Measurements from ENCODE around the gene GNAT2. TPM values are rescaled to one million over a fixed set of nuclear protein-coding genes. Genes with fewer than 3 reads are reported as not detected.

The GNAT2 gene
- total RNA-seq, 1 donor from 2014 or later = 0.44 TPM

- intact Hi-C loops (cut with micrococcal nuclease) = loop anchor here (1.0 kb wide), 4 partner anchors 11 to 84 kb away; no protein-coding TSS in a partner anchor
- Mint-ChIP-seq H3K27me3 (ENCODE audit: insufficient read depth) (peaks cover 19% of the 10 kb centered on the region), H3K36me3 (ENCODE audit: low read depth) (peaks cover 16% of the 10 kb centered on the region), H3K4me3 (peak within 1 kb of the TSS; percentile 95), H3K9me3 (no peaks in the 10 kb centered on the region), H3K27ac (peak within 1 kb of the TSS; percentile 92), H3K4me1 (ENCODE audit: low read depth) (peaks cover 15% of the 10 kb centered on the region)
- DNase-seq (ENCODE audit: low spot score) = peak; percentile 56
Measured at GRCh38 chr1:109655615-109656519, 36.5 kb upstream of the GNAT2 start, which contains the start of gene GSTM4. Gene GSTM4 (plus strand): TSS chr1:109656099. CDS start chr1:109656390, 291 bp downstream.

GRCh38 chr1:109654519-109654918 lies 35.1 kb upstream of the GNAT2 start:
- Mint-ChIP-seq H3K4me1 (ENCODE audit: low read depth) (peaks cover 15% of the 10 kb centered on the region), H3K27me3 (ENCODE audit: insufficient read depth) (peaks cover 21% of the 10 kb centered on the region), H3K36me3 (ENCODE audit: low read depth) (peaks cover 9% of the 10 kb centered on the region), H3K9me3 (no peaks in the 10 kb centered on the region), H3K4me3 (peak overlapping the region; percentile 95), H3K27ac (no peak overlapping the region)
- intact Hi-C loops (cut with micrococcal nuclease) = no loop called here
- DNase-seq (ENCODE audit: low spot score) = no peak

GRCh38 chr1:109653306-109653705 lies 33.9 kb upstream of the GNAT2 start:
- Mint-ChIP-seq H3K4me1 (ENCODE audit: low read depth) (peaks cover 22% of the 10 kb centered on the region), H3K4me3 (no peak overlapping the region), H3K27me3 (ENCODE audit: insufficient read depth) (peaks cover 26% of the 10 kb centered on the region), H3K9me3 (no peaks in the 10 kb centered on the region), H3K36me3 (ENCODE audit: low read depth) (peaks cover 4% of the 10 kb centered on the region), H3K27ac (no peak overlapping the region)
- no peak for DNase-seq (ENCODE audit: low spot score)
- intact Hi-C loops (cut with micrococcal nuclease) = no loop called here

- intact Hi-C loops (cut with micrococcal nuclease) = no loop called here
- H3K27me3 Mint-ChIP-seq (ENCODE audit: insufficient read depth) = peaks cover 26% of the 10 kb centered on the region
- H3K27ac Mint-ChIP-seq = no peak overlapping the region
- H3K36me3 Mint-ChIP-seq (ENCODE audit: low read depth) = peaks cover 3% of the 10 kb centered on the region
- DNase-seq (ENCODE audit: low spot score) = no peak
- H3K4me3 Mint-ChIP-seq = no peak overlapping the region
- no peaks in the 10 kb centered on the region for H3K9me3 Mint-ChIP-seq
- peaks cover 22% of the 10 kb centered on the region for H3K4me1 Mint-ChIP-seq (ENCODE audit: low read depth)
Measured at GRCh38 chr1:109652402-109652801, 33.0 kb upstream of the GNAT2 start.

GRCh38 chr1:109650609-109651008 lies 31.2 kb upstream of the GNAT2 start:
- H3K4me3 Mint-ChIP-seq = no peak overlapping the region
- DNase-seq (ENCODE audit: low spot score) = no peak
- intact Hi-C loops (cut with micrococcal nuclease) = no loop called here
- no peaks in the 10 kb centered on the region for H3K9me3 Mint-ChIP-seq
- H3K27me3 Mint-ChIP-seq (ENCODE audit: insufficient read depth) = peaks cover 28% of the 10 kb centered on the region
- H3K36me3 Mint-ChIP-seq (ENCODE audit: low read depth) = no peaks in the 10 kb centered on the region
- H3K27ac Mint-ChIP-seq = no peak overlapping the region
- peaks cover 16% of the 10 kb centered on the region for H3K4me1 Mint-ChIP-seq (ENCODE audit: low read depth)

- Mint-ChIP-seq H3K27me3 (ENCODE audit: insufficient read depth) (peaks cover 28% of the 10 kb centered on the region), H3K4me3 (no peak overlapping the region), H3K36me3 (ENCODE audit: low read depth) (no peaks in the 10 kb centered on the region), H3K4me1 (ENCODE audit: low read depth) (peaks cover 7% of the 10 kb centered on the region), H3K27ac (no peak overlapping the region), H3K9me3 (no peaks in the 10 kb centered on the region)
- intact Hi-C loops (cut with micrococcal nuclease) = no loop called here
- DNase-seq (ENCODE audit: low spot score) = no peak
Measured at GRCh38 chr1:109649491-109649914, 30.1 kb upstream of the GNAT2 start.

GRCh38 chr1:109644670-109645069 lies 25.3 kb upstream of the GNAT2 start:
- H3K36me3 Mint-ChIP-seq (ENCODE audit: low read depth) = no peaks in the 10 kb centered on the region
- H3K4me1 Mint-ChIP-seq (ENCODE audit: low read depth) = peaks cover 21% of the 10 kb centered on the region
- DNase-seq (ENCODE audit: low spot score) = no peak
- H3K4me3 Mint-ChIP-seq = no peak overlapping the region
- no peaks in the 10 kb centered on the region for H3K9me3 Mint-ChIP-seq
- peaks cover 10% of the 10 kb centered on the region for H3K27me3 Mint-ChIP-seq (ENCODE audit: insufficient read depth)
- intact Hi-C loops (cut with micrococcal nuclease) = no loop called here
- no peak overlapping the region for H3K27ac Mint-ChIP-seq

GRCh38 chr1:109643385-109644230 lies 24.2 kb upstream of the GNAT2 start:
- Mint-ChIP-seq H3K27me3 (ENCODE audit: insufficient read depth) (peaks cover 5% of the 10 kb centered on the region), H3K27ac (no peak overlapping the region), H3K9me3 (no peaks in the 10 kb centered on the region), H3K4me3 (no peak overlapping the region), H3K4me1 (ENCODE audit: low read depth) (peaks cover 14% of the 10 kb centered on the region), H3K36me3 (ENCODE audit: low read depth) (no peaks in the 10 kb centered on the region)
- DNase-seq (ENCODE audit: low spot score) = peak; percentile 82
- intact Hi-C loops (cut with micrococcal nuclease) = loop anchor here (1.0 to 2.0 kb wide), 6 partner anchors 43 to 368 kb away; partner anchors contain the start of genes AHCYL1, GNAI3 and GSTM1

GRCh38 chr1:109642626-109643025 lies 23.2 kb upstream of the GNAT2 start:
- Mint-ChIP-seq H3K27ac (no peak overlapping the region), H3K36me3 (ENCODE audit: low read depth) (no peaks in the 10 kb centered on the region), H3K4me1 (ENCODE audit: low read depth) (peaks cover 14% of the 10 kb centered on the region), H3K4me3 (no peak overlapping the region), H3K27me3 (ENCODE audit: insufficient read depth) (peaks cover 5% of the 10 kb centered on the region), H3K9me3 (no peaks in the 10 kb centered on the region)
- DNase-seq (ENCODE audit: low spot score) = no peak
- intact Hi-C loops (cut with micrococcal nuclease) = loop anchor here (1.0 to 2.0 kb wide), 6 partner anchors 44 to 369 kb away; partner anchors contain the start of genes AHCYL1, GNAI3 and GSTM1

- Mint-ChIP-seq H3K27ac (no peak overlapping the region), H3K4me3 (no peak overlapping the region), H3K36me3 (ENCODE audit: low read depth) (no peaks in the 10 kb centered on the region), H3K27me3 (ENCODE audit: insufficient read depth) (peaks cover 3% of the 10 kb centered on the region), H3K9me3 (no peaks in the 10 kb centered on the region), H3K4me1 (ENCODE audit: low read depth) (peaks cover 14% of the 10 kb centered on the region)
- intact Hi-C loops (cut with micrococcal nuclease) = loop anchor here (2.0 kb wide), 1 partner anchor 45 kb away; the partner anchor contains the start of gene GSTM1
- DNase-seq (ENCODE audit: low spot score) = no peak
Measured at GRCh38 chr1:109641861-109642260, 22.4 kb upstream of the GNAT2 start.

GRCh38 chr1:109641078-109641740 lies 21.8 kb upstream of the GNAT2 start:
- intact Hi-C loops (cut with micrococcal nuclease) = no loop called here
- Mint-ChIP-seq H3K27ac (no peak overlapping the region), H3K9me3 (no peaks in the 10 kb centered on the region), H3K4me3 (no peak overlapping the region), H3K27me3 (ENCODE audit: insufficient read depth) (peaks cover 3% of the 10 kb centered on the region), H3K4me1 (ENCODE audit: low read depth) (peaks cover 14% of the 10 kb centered on the region), H3K36me3 (ENCODE audit: low read depth) (no peaks in the 10 kb centered on the region)
- DNase-seq (ENCODE audit: low spot score) = no peak

GRCh38 chr1:109640285-109640865 lies 21.0 kb upstream of the GNAT2 start:
- peaks cover 15% of the 10 kb centered on the region for H3K4me1 Mint-ChIP-seq (ENCODE audit: low read depth)
- peaks cover 3% of the 10 kb centered on the region for H3K27me3 Mint-ChIP-seq (ENCODE audit: insufficient read depth)
- intact Hi-C loops (cut with micrococcal nuclease) = loop anchor here (1.0 kb wide), 2 partner anchors 16 to 94 kb away; partner anchors contain the start of gene GSTM4
- no peaks in the 10 kb centered on the region for H3K9me3 Mint-ChIP-seq
- H3K4me3 Mint-ChIP-seq = no peak overlapping the region
- no peaks in the 10 kb centered on the region for H3K36me3 Mint-ChIP-seq (ENCODE audit: low read depth)
- H3K27ac Mint-ChIP-seq = no peak overlapping the region
- peak; percentile 82 for DNase-seq (ENCODE audit: low spot score)
